Posterior cingulate gyrus (tissue), 11 donors: ENCODE results near the gene TOP3B.

Experiments
- DNase-seq, 10 donors: peaks; one replicate each; pipeline versions ENCODE4 v3.0.0 to v3.0.0-alpha.2; 2020 to 2021; ENCODE audit warnings: mixed read lengths in 3 of 10
- intact Hi-C: fragments of 100-400 bp; cut with DNase I; formaldehyde crosslinking; loops from one replicate; pipeline ENCODE4 v1.15.1; 2023

Gene TOP3B

DNA sequence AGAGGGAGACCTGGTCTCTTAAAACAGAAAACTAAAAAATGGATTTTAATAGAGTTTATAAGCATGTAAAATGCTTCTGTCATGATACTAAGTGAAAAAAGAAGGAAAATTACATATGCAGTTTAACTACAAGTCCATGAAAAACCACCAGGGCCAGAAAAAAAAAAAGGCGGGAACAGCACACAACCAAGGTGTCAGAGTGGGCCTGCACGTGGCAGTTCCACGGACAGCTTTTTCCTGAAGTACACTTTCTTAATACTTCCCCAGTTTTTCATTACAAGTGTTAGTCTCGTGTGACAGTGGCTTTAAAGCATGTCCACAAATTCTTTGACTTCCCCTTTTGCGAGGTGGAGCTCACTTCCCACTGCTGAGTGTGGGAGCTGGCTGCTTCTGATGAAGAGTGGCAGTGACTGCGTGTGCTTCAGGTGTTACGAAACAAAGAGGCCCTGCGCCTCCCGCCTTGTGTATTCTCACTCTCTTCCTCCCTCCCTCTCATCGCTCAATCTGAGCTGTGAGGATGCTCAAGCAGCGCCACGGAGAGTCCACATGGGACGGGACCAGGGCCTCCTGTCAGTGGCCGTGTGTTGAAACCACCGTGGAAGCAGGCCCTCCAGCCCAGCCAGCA, 46.3 kb downstream of the TOP3B start:
- DNase-seq, result peak in 8 of 10 donors; percentile 42 to 93 (median 64)

DNA sequence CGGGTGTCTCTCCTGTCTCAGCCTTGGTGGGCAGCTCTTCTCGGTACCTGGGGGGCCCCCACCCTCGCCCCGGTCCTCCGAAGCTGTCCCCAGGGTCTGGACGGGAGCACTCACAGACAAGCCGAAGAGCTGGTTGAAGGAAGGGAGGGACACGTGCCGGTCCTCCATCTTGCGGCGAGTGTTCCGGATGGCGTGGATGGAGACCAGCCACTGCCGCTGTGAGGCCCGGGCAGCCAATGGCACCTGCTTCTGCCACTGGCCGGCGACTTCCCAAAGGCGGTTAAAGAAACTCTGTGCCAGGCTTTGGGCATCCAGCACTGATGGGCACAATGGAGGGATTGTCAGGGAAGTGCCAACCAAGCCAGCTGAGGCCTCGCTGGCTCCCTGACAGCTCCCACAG, 48.7 kb downstream of the TOP3B start:
- intact Hi-C loops, result no loop called here
- DNase-seq, result peak in 9 of 10 donors; percentile 43 to 95 (median 62)

More for the DNA sequence above, 46.3 kb downstream of the TOP3B start:
- intact Hi-C loops, result loop anchor here (5.0 kb wide), 1 partner anchor 204 kb away; no protein-coding TSS in a partner anchor

DNA sequence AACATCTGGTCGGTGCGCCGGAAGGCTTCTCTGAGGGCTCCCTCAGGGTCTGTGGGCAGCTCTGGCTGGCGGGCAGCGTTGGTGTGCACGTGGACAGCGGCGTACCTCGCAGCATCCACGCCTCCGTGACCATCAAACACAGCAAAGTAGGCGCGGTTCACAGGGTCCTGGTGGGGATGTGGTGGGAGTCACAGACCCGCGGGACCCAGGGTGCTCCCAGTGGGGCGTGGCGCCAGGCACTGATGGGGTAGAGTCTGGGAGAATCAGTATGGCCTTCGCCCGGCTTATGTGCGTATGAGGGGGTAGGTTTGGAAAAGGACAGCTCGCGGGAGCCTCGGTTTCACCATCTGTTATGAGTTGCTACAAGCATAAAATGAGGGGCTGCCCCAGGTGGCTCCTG, 49.2 kb downstream of the TOP3B start:
- intact Hi-C loops, result no loop called here
- no peak for DNase-seq

DNA sequence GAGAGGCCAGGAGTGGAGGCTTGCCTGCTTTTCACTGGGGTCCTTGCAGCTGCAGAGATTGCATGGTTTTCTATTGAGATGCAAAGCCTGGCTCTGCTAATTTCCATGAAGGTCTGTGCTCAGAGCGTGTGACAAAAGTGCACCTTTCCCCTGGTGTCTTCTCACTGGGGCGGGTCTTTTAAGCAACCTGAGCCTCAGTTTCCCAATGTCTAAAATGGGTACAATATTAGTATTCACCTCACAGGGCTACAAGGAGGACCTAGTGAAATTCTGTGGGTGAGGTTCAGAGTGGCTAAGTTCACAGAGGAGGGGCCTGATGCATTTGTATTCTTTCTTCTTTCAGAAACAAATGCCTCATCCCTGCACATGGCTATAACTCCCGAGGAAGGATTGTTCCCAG, 50.2 kb downstream of the TOP3B start:
- intact Hi-C loops, result no loop called here
- DNase-seq, result no peak

DNA sequence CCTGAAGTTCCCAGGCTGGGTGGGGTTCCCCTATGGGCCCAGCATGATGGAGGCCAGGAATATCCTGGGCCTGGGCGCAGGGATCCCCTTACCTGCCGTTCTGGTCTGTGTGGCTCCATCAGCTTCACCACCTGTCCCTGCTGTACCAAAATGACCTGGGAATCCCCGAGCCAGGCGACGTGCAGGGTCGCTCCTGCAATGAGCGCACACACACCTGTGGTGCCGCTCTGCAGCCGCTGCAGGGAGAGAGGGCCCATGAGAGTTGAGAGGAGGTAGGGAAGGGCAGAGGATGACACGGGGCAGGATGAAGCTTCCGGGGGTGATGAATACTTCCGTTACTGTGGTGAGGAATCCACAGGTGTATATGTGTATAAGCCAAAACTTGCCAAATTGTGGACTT, 51.5 kb downstream of the TOP3B start:
- DNase-seq, result no peak
- intact Hi-C loops, result no loop called here

DNA sequence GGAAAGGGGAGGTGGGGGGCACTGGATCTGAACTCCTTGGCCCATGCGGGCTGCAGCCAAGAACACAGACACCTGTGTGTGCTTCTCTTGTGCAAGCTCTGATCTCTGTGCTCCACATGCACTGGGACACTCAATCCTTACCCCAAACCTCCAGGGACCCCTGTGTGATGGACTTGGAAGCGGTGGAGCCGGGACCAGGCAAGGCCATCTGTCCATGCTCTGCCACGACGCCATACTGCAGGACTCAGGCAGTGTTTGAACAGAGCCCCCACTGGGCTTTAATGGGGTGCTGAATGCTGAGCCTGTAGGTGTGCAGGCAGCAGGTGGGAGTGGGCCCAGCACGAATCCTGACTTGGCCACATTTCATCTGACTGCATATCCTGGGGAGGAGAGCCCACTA, 53.3 kb downstream of the TOP3B start:
- intact Hi-C loops, result no loop called here
- DNase-seq, result no peak

DNA sequence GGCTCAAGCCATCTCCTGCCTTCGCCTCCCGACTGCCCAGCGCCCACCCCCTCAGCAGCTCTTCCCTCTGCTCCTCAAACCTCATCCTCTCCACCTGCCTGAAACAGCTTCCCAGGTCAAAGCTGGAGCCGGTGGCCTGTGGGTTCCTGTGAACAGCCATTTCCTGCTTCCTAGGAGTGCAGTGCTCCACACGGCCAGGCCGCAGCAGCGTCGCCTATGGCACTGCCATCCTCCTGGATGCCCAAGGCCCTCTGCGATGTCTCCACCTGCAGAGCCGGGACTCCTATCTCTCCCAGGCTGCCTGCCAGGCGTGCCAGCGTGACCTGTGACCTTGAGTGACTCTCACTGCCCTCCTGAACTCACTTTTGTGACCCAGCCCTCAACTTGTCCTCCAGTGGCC, 54.5 kb downstream of the TOP3B start:
- intact Hi-C loops, result no loop called here
- DNase-seq, result peak in 1 of 10 donors; percentile 33

DNA sequence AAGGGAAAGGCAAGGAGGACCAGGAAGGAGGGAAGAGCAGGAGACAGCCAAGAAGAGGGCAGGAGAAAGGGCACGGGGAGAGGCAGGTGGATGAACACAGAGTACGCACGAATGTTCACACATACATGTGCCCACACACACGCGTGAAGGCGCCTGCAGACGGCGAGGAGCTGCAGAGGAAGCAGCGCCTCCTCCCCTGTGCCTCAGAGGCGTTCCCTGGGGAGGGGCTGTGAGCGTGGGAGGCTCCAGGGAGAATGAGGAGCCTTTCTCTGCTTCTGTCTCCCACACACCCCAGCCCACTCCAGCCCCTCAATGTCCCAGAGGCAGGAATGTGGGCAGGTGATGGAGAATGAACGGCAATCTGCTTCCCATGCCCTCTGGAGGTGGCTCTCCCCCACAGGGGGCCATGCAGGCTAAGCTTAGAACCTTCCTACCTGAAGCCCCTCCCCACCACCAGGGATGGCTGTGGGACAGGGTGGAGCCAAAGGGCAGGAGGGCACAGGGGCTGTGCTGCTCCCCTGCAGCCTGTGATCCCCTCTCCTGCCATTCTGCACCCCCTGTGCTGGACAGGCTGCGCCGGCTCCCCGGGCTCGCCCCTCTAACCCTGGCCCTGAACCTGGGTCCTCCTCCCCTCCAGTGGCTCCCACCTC, 55.3 kb downstream of the TOP3B start:
- DNase-seq, result peak in 6 of 10 donors; percentile 45 to 93 (median 77)
- intact Hi-C loops, result no loop called here

DNA sequence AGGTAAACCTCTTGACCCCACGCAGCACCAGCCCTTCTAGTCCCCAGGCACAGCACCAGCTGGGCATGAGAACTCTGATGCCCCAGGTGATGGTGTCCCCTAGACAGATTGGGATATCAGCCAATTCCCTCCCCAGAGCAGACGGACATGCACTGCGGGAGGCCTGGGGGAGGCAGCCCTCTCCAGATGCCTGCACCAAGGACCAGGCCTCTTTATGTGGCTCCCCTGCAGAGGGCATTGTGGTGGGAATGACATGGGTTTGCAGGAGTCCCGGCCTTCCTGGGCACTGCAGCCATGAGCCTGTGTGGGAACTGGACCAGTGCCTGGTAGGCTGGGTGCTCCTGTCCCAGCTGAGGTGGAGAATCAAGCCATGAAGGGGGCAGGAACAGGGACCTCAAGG, 55.9 kb downstream of the TOP3B start:
- intact Hi-C loops, result no loop called here
- no peak for DNase-seq

DNA sequence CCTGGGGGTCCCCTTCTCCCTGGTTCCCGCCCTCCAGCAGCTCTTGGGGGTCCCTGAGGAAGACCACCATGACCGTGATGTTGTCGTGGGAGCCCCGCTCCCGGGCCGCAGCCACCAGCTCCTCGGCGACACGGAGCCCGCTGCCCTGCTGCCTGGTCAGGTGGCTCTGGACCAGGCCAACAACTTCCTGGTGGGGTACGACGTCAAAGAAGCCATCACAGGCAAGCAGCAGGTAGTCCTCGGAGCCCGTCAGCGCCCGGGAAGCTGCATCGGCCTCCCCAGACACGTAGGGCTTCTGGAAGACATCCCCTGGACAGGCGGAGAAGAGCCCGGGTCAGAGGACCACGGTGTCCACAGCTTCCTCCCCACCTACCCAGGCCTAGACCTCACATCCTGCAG, 59.4 kb downstream of the TOP3B start:
- DNase-seq, result peak in 1 of 10 donors; percentile 79
- intact Hi-C loops, result no loop called here

DNA sequence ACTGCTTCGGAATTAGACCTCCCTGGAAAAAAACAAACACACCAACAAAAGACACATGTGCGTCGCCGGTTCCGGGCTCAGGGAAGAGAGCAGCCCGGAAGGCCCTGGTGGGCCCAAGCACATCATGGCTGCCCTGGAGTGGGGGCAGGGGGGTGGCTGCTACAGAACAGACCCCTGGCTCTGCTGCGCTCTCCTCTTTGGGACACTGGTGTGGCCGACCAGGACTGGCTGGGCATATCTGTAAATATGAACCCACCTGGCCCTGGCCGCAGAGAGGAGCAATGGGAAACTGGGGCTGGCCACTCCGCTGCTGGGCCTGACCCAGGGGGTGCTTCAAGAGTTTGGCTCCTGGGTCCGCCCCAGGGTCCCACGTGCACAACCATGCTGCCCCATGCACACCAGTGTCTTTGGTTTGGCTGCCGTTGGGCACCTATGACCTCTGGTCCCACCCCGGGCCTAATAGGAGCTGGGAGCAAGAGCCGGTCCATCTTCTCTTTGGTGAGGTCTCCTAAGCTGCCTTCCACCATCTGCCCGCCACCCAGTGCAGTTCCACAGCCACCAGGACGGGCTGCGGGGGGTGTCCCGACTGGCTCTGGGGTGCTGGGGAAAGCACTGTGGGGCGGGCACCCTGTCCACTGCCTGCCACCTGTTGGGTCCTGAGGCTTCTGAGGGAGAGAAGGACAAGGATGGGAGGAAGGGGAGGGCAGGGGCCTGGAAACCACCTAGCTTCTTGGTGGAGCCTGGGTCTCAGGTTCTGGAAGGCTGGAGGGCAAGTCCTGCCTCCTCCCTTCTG, 60.0 kb downstream of the TOP3B start:
- intact Hi-C loops, result no loop called here
- peak in 2 of 10 donors; percentile 55 to 75 for DNase-seq

DNA sequence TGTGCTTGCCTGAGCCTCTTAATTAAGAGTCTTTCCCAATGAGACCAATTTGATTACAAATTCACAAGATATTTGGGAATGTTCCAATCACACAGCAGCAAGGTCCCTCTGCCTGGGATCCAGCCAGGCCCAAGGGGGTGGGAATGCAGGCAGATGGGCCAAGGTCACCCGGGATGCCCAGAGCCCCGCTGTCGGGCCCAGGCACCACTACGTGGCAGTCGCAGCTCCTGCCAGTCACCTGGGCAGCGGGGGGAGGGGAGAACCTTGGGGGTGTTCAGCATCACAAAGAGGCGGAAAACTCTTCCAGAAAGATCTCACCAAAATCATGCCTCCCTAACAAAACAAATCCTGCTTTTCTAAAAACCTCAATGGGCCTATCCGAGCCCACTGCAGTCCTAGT, 60.9 kb downstream of the TOP3B start:
- intact Hi-C loops, result no loop called here
- DNase-seq, result peak in 2 of 10 donors; percentile 79 to 81

DNA sequence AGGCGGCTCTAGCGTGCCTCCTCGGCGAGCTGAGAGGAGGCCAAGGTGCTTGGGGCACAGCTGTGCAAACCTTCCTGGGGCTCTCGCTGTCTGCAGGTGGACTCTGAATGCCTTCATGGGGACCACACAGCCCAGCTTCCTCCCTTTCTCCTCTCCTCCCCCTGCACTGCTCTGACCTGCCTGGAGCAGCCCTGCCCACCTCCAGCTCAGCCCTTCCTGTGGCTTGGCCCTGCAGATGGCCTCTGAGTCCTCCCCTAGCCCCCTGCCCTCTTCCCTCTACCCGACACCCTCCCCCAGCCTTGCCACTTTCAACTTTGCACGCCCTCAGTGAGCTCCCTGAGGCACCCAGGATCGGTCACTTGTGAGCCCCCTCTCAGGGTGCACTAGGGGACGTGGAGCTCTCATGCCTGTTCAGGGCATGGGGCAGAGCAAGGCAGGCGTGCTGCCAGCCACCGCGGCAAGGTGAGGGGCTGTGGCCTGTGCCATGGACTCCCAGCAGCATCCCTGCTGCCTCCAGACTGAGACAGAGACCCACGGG, 61.3 kb downstream of the TOP3B start:
- DNase-seq, result peak in 2 of 10 donors; percentile 62 to 77
- intact Hi-C loops, result no loop called here

DNA sequence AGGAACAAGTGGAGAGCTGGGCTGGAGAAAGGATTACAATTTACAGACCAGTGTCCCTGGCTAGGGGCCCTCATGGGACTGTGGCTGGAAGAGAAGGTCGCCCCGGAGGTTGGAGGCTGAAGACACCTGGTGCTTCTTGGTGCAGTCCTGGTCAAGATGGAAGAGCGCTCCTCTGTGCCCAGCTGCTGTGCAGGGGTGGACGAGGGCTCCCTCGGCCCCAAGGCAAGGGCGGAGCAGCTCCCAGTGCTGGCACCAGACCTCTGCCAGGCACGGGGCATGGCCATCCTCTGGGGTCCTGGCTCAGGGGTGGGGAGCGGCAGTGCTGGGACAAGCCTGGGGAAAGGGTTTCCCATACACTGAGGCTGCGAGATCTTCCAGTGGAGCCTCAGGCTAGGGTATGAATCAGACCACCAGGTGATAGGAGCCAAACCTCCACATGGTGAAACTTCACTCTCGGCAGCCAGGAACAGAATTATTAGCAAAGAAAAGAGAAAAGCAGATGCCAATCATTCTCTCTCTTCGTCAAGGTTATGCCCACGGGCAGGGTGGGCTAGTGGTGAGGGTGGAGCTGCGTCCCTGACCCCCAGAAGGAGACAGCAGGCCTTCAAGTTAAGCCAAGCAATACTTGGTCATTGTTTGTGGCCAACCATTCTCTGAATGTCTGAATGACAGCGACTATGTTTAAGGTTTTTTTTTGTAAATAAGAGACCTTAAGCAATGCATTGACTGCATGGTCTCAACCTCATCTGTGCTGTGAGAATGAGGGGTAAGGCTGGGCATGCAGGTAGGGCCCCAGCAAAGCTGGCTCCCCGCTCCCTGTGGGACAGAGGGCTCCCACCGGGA, 62.0 kb downstream of the TOP3B start:
- intact Hi-C loops, result no loop called here
- DNase-seq, result peak in 2 of 10 donors; percentile 68 to 79

DNA sequence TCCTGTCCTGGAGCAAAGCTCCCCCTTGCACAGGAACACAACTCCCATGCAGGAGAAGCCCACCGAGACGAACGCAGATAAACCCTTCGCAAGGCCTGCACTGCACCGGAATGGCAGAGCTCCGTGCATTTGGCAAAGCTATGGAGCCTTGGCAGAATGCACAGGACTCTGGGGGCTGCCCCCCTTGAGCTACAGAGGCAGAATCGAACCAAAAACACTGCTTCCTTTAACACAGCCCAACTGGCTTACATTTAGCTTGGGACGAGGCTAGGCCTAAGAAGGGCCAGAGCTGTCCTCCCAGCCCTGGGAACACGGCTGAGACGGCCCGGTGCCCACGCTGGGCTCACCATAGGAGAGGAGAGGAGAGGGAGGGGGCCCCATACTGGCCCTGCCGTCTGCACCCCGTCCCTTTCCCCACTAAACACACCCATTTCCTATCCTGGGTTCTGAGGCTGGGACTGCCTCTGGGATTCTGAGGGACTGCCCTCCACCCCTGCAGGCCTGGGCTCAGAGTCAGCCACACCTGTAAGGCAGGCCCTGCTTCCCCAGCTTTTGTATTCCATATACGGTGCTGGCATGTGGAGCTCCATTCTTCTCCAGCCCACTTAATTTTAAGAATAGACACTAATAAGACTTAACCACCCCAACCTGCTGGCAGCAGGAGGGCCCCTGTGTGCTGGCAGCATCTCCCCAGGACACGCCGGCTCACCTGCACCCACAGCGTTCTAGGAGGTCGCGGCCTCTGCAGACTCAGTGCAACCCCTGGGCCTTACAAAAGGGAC, 62.9 kb downstream of the TOP3B start:
- intact Hi-C loops, result no loop called here
- DNase-seq, result peak in 2 of 10 donors; percentile 60 to 66

DNA sequence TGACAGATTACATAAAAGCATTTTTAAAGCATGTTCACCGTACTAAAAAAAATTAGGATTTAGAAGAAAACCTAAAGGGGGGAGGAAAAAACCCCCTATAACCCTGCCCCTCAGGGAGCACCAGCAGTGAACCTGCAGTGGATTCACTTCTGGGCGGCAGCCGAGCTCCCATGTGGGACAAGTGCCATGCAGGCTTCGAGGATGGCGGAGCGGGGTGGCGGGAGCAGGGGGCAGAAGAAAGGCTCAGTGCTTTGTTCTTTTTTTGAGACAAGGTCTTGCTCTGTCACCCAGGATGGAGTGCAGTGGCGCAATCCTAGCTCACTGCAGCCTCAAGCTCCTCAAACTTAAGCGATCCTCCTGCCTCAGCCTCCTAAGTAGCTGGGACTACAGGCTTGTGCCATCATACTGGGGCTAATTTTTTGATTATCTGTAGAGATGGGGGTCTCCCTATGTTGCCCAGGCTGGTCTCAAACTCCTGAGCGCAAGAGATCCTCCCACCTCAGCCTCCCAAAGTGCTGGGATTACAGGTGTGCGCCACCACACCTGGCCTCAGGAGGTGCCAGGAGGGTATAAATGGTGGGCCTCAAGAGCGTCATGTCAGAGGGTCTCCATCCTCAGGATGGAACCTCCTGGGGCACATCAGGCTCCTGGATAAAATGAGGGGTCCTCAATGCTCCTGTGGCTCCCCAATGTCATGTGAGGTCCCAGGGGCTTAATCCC, 64.0 kb downstream of the TOP3B start:
- peak in 2 of 10 donors; percentile 72 to 80 for DNase-seq
- intact Hi-C loops, result no loop called here

DNA sequence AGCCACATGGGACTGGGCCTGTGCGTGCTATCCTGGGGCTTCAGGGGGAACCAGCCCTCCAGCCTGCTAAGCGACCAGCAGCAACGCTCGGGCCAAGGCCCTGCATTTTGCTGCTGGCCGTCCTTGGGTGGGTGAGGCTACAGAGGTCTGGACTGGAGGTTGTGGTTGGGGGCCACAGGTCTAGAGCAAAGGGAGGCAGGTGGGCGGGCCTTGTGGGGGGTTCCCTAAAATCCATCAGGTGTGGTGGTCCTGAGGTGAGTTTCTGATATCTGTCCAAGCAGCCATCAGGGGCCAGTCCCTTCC, 64.7 kb downstream of the TOP3B start:
- DNase-seq, result peak in 1 of 10 donors; percentile 67
- intact Hi-C loops, result no loop called here

DNA sequence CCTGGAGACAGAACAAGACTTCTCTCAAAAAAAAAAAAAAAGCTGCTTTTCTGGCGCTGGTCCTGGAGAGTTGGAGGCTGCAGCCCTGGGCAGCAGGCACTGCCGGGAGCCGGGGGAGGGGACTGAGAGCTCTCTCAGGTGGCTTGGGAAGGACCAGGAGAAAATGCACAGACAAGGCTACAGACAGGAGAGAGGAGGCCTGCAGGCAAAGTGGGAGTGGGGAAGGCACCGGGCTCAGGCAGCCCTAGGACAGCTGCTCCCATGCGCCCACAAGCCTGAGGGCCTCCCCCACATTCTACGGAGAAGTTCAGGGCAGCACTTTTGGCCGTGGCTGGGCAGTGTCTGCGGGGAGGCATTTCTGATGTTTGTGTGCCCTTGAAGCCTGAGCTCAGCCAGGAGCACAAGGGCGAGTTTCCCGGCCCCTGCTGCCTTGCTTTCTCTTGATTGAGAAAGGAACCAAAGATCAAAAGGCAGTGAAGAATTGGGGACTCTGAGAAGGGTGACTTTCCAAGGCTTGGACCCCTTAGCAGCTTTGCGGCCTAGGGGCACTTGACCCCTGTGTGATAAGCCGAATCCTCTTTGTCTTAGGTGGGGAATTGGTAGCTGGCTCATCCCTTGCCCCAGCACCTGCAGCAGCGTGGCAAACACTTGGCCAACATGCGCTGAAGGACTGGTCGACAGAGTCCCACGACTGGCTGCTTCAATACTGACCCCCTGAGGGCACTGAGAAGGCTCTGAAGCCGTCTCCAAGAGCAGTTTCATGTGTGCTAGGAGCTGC, 65.2 kb downstream of the TOP3B start:
- DNase-seq, result peak in 6 of 10 donors; percentile 37 to 91 (median 67)
- intact Hi-C loops, result no loop called here
